ENCODE results near the gene MYH9. TPM values are rescaled to one million over a fixed set of nuclear protein-coding genes. Genes with fewer than 3 reads are reported as not detected.
"Not testable (repeated sequence)": the region's sequence is repeated elsewhere in the genome, so short reads cannot be mapped to it uniquely, and the experiment has no call there.

The MYH9 gene
- total and polyA plus RNA-seq, 7 donors: 35.6 to 214 (median 92.0) TPM

DNA sequence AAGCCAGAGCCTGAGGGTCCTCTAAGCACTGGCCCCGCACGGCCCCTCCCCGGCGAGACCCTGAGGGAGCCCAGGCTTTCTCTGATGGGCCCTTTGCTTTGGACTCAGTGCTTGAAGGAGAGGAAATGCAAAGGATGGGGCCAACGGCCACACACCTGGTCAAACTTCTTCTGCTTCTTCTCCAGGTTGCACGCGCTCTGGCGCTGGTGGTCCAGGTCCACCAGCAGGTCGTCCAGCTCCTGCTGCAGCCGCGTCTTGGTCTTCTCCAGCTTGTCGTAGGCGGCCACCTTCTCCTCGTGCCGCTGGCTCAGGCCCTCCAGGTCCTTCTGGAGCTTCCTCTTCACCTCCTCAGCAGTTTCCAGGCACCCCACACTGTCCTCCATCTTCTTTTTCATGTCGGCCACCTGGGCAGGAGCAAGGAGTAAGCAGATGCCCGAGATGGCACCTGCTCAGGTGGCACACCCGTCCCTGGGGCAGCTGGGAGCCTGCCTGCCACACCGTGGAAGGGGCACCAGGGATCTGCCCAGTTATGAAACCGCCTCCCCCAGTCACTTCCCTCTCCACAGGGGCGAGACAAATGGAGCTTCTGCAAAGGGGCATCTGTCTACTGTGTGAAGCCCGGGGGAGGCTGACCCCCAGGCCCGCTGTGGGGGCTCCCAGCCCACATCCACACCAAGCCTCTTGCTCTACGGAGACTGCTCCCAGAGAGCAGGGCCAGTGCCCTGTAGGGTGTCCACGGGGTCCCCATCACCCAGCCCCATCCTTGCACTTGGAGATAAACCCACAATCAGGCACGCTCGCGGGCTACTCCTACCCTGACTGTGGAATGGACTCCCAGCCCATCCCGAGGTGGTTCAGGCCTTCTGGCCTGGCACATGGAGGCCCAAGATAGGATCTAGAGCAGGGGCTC lies 95.7 kb downstream of the MYH9 start:
- Histone ChIP-seq H3K9me3 (no peaks in the 10 kb centered on the region), H3K27me3 (ENCODE audit: insufficient read depth in 3 of 3, low read length in 2 of 3) (no peaks in the 10 kb centered on the region), H3K27ac (no peak overlapping the region), H3K4me1 (no peaks in the 10 kb centered on the region), H3K36me3 (ENCODE audit: insufficient read depth in 1 of 2, low read depth in 1 of 2) (peaks cover 15 to 90% of the 10 kb centered on the region in 2 donors), H3K4me3 (no peak overlapping the region)
- ATAC-seq: no peak
- DNase-seq: peak in 1 of 2 donors; percentile 42
- no peak for TF ChIP-seq CTCF (IDR thresholded peaks at IDR 0.05)
- intact Hi-C loops (cut with DNase I): no loop called here
- WGBS, 3 donors: 92 to 95% (median 94%) methylated on average over 28 to 29 of the region's 29 CpGs

DNA sequence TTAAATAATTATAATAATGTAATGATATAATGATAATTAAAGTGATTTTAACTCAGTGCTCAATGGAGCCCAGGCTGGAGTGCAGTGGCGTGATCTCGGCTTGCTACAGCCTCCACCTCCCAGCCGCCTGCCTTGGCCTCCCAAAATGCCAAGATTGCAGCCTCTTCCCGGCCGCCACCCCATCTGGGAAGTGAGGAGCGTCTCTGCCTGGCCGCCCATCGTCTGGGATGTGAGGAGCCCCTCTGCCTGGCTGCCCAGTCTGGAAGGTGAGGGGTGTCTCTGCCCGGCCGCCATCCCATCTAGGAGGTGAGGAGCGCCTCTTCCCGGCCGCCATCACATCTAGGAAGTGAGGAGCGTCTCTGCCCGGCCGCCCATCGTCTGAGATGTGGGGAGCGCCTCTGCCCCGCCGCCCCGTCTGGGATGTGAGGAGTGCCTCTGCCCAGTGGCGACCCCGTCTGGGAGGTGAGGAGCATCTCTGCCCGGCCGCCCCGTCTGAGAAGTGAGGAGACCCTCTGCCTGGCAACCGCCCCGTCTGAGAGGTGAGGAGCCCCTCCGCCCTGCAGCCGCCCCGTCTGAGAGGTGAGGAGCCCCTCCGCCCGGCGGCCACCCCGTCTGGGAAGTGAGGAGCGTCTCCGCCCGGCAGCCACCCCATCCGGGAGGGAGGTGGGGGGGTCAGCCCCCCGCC lies 97.2 kb downstream of the MYH9 start:
- H3K9me3 ChIP-seq; H3K4me1 ChIP-seq; H3K27me3 ChIP-seq (ENCODE audit: insufficient read depth in 3 of 3, low read length in 2 of 3); H3K4me3 ChIP-seq; intact Hi-C loops (cut with DNase I); H3K27ac ChIP-seq; ATAC-seq: not testable (repeated sequence)
- peaks cover 17 to 90% of the 10 kb centered on the region in 2 donors for H3K36me3 ChIP-seq (ENCODE audit: insufficient read depth in 1 of 2, low read depth in 1 of 2)
- whole genome bisulfite sequencing, 3 donors: 90 to 97% (median 95%) methylated on average over 8 to 22 of the region's 40 CpGs
- peak in 1 of 2 donors; percentile 12 for DNase-seq

- not testable (repeated sequence) for DNase-seq; H3K27me3 ChIP-seq (ENCODE audit: insufficient read depth in 3 of 3, low read length in 2 of 3); H3K4me1 ChIP-seq; H3K27ac ChIP-seq; H3K4me3 ChIP-seq; ATAC-seq; H3K9me3 ChIP-seq
- intact Hi-C loops (cut with DNase I): loop anchor here in 1 of 2 donors (5.0 kb wide), 1 partner anchor 148 kb away; no protein-coding TSS in a partner anchor
- H3K36me3 ChIP-seq (ENCODE audit: insufficient read depth in 1 of 2, low read depth in 1 of 2): peaks cover 20 to 90% of the 10 kb centered on the region in 2 donors
- WGBS, 3 donors: 75 to 86% (median 77%) methylated on average over 10 to 11 of the region's 11 CpGs
Observed at GRCh38 chr22:36289948-36290371, 97.8 kb downstream of the MYH9 start.

- intact Hi-C loops (cut with DNase I): loop anchor here in 1 of 2 donors (5.0 kb wide), 1 partner anchor 147 kb away; no protein-coding TSS in a partner anchor
- no peak overlapping the region for H3K27ac ChIP-seq
- H3K27me3 ChIP-seq (ENCODE audit: insufficient read depth in 3 of 3, low read length in 2 of 3): no peaks in the 10 kb centered on the region
- ATAC-seq (no peak), DNase-seq (peak in 1 of 2 donors; percentile 25)
- H3K36me3 ChIP-seq (ENCODE audit: insufficient read depth in 1 of 2, low read depth in 1 of 2): peaks cover 20 to 90% of the 10 kb centered on the region in 2 donors
- no peaks in the 10 kb centered on the region for H3K4me1 ChIP-seq
- no peak overlapping the region for H3K4me3 ChIP-seq
- no peak for TF ChIP-seq CTCF (IDR thresholded peaks at IDR 0.05)
- H3K9me3 ChIP-seq: no peaks in the 10 kb centered on the region
- WGBS, 3 donors: 52 to 77% (median 59%) methylated on average over 7 of the region's 7 CpGs
Observed at GRCh38 chr22:36289406-36289870, 98.3 kb downstream of the MYH9 start.

DNA sequence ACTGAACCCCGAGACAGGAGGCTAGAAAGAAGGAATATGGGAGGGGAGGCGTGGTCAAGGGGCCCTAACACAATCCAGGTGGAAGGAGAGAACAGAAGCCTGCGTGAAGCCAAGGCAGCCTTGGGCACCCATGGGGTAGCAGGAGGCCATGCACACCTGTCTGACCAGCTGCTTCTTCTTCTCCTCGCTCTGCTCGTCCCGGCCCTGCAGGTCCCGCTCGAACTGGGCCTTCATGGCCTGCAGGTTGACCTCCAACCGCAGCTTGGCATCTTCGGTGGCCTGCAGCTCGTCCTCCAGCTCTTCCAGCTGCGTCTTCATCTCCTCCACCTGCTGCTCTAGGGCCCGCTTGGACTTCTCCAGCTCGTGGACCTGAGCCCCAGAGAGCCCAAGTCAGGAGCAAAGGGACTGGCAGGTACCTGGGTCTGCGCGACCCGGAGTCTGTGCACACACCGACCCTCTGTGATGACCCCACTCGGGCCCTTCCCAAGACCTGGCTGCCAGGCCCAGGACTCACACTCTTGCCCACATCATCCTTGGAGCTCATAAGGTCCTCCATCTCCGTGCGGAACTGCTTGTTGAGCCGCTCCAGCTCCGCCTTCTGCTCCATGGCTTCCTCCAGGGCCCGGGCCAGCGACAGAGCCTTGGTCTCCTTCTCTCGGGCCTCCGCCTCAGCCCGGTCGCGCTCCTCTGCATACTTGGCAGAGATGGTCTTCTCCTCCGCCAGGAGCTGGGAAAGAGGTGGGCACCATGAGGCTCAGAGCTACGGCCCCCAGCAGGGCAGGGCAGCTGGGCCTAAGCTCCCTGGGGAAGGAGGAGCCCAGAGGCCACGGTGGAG lies 99.0 kb downstream of the MYH9 start:
- Histone ChIP-seq H3K36me3 (ENCODE audit: insufficient read depth in 1 of 2, low read depth in 1 of 2) (peaks cover 19 to 90% of the 10 kb centered on the region in 2 donors), H3K9me3 (no peaks in the 10 kb centered on the region), H3K27me3 (ENCODE audit: insufficient read depth in 3 of 3, low read length in 2 of 3) (no peaks in the 10 kb centered on the region), H3K4me1 (no peaks in the 10 kb centered on the region), H3K27ac (no peak overlapping the region), H3K4me3 (no peak overlapping the region)
- DNase-seq: peak in 1 of 2 donors; percentile 49
- no peak for ATAC-seq
- no peak for TF ChIP-seq CTCF (IDR thresholded peaks at IDR 0.05)
- intact Hi-C loops (cut with DNase I): loop anchor here in 1 of 2 donors (5.0 kb wide), 1 partner anchor 146 kb away; no protein-coding TSS in a partner anchor
- WGBS, 3 donors: 76 to 81% (median 79%) methylated on average over 32 to 33 of the region's 33 CpGs

All from psoas muscle (tissue), 8 donors.